Breast epithelium (tissue), 4 donors: Measurements from ENCODE around the gene CCDC92B. TPM values are rescaled to one million over a fixed set of nuclear protein-coding genes. Genes with fewer than 3 reads are reported as not detected.

Experiments
- DNase-seq, 2 donors: peaks; one replicate each; pipeline ENCODE4 v3.0.0-alpha.2; 2019; ENCODE audit warnings: low spot score in 2 of 2
- H3K27ac ChIP-seq, 2 donors: fragments of 200-600 bp; sonication (generic) in 1 of 2; one replicate each; pipeline ENCODE4 v1.5.1; 2016 to 2019; ENCODE audit warnings: mild to moderate bottlenecking in 1 of 2
- H3K27me3 ChIP-seq, 2 donors: fragments of 200-600 bp; sonication (generic) in 1 of 2; one replicate each; pipeline versions ENCODE4 v1.5.1 to v1.6.0; 2017 to 2019; ENCODE audit warnings: control low read depth in 1 of 2, mild to moderate bottlenecking in 1 of 2
- H3K36me3 ChIP-seq: fragments of 200-600 bp; one replicate; pipeline ENCODE4 v1.5.1; 2019
- H3K4me1 ChIP-seq, 2 donors: fragments of 200-600 bp; sonication (generic); one replicate each; pipeline ENCODE4 v1.5.1; 2016 to 2019; ENCODE audit warnings: control low read depth in 1 of 2
- H3K4me3 ChIP-seq, 3 donors: fragments of 200-600 bp; sonication (generic); 1 replicate in 2 of 3; 2 replicates in 1 of 3; pipeline ENCODE4 v1.5.1; 2016 to 2019; ENCODE audit warnings: mild to moderate bottlenecking in 3 of 3, moderate library complexity in 2 of 3
- H3K9me3 ChIP-seq, 2 donors: fragments of 200-600 bp; sonication (generic) in 1 of 2; one replicate each; pipeline ENCODE4 v1.5.1; 2016 to 2019; ENCODE audit warnings: control low read depth in 1 of 2
- CTCF ChIP-seq, 3 donors: fragments of 450-650 bp; IDR thresholded peaks; one replicate each; pipeline ENCODE4 v1.5.1; 2016 to 2017; ENCODE audit warnings: antibody characterized with exemption in 3 of 3, mild to moderate bottlenecking in 3 of 3, moderate library complexity in 3 of 3
- POLR2A ChIP-seq: fragments of 450-650 bp; IDR thresholded peaks from one replicate; pipeline ENCODE4 v1.6.1; 2016; ENCODE audit warnings: antibody characterized with exemption, mild to moderate bottlenecking, moderate library complexity
- POLR2AphosphoS5 ChIP-seq, 3 donors: sonication (generic); formaldehyde crosslinking; IDR thresholded peaks; one replicate each; pipeline ENCODE4 v1.6.1; 2017; ENCODE audit warnings: antibody characterized with exemption in 3 of 3
- intact Hi-C: fragments of 100-400 bp; cut with DNase I; formaldehyde crosslinking; loops from one replicate; pipeline ENCODE4 v1.15.1; 2023; ENCODE audit warnings: low total_unique reads
- total RNA-seq, 3 donors: library from RNA; depleted of rRNA; stranded (reverse); fragments of >200 nt; gene quantifications; one replicate each; pipeline ENCODE4 v1.1.0, GENCODE V29; 2016

CCDC92B gene
- total RNA-seq, 3 donors from 2014 or later: 0.33 TPM; not detected in 2

- Histone ChIP-seq H3K4me1 (no peaks in the 10 kb centered on the region), H3K4me3 (no peak overlapping the region), H3K27ac (no peak overlapping the region), H3K36me3 (no peaks in the 10 kb centered on the region), H3K9me3 (peaks cover 0 to 3% of the 10 kb centered on the region in 2 donors), H3K27me3 (peaks cover 0 to 43% of the 10 kb centered on the region in 2 donors)
- no peak for DNase-seq
- intact Hi-C loops: no loop called here
- TF ChIP-seq POLR2A (no peak), CTCF (IDR thresholded peaks at IDR 0.05) (no peak), POLR2AphosphoS5 (IDR thresholded peaks at IDR 0.05) (no peak)
Measured at GRCh38 chr17:2778489-2778888, 29.0 kb upstream of the CCDC92B start.

DNA sequence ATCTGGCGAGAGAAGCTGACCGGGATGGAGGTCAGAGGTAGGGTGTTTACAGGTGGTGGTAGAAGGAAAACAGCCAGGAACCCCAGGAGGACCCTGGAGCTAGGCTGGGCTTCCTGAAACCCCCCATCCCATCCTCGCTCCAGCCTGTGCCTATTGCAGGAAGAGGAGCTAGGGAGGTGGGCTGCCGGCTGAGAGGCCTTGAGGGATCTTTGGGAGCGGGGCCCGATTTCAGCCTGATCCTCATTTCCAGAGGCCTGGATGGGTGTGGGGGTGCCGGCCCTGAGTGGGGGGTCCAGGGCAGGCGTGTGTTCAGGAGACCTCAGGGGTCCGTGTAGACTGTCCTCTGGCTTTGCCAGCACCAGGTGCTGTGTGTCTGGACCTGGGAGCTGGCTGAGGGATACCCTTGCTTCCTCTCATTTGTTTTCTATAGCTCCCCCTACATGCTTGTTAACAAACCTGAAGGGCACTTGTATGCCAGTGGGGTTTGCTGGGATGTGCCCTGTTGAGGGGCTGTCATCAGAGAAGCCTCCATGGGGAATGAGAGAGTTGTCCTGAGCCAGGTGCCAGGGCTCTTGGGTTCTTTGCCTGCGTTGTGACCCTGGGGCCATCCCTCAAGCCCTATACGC is 27.9 kb upstream of the CCDC92B start:
- H3K27me3 ChIP-seq: peaks cover 0 to 47% of the 10 kb centered on the region in 2 donors
- H3K4me1 ChIP-seq: no peaks in the 10 kb centered on the region
- peak overlapping the region in 2 of 3 donors; percentile 34 to 55 for H3K4me3 ChIP-seq
- TF ChIP-seq POLR2AphosphoS5 (IDR thresholded peaks at IDR 0.05) (no peak), CTCF (IDR thresholded peaks at IDR 0.05) (no peak), POLR2A (no peak)
- H3K36me3 ChIP-seq: no peaks in the 10 kb centered on the region
- H3K27ac ChIP-seq: no peak overlapping the region
- intact Hi-C loops: no loop called here
- no peak for DNase-seq
- H3K9me3 ChIP-seq: no peaks in the 10 kb centered on the region

DNA sequence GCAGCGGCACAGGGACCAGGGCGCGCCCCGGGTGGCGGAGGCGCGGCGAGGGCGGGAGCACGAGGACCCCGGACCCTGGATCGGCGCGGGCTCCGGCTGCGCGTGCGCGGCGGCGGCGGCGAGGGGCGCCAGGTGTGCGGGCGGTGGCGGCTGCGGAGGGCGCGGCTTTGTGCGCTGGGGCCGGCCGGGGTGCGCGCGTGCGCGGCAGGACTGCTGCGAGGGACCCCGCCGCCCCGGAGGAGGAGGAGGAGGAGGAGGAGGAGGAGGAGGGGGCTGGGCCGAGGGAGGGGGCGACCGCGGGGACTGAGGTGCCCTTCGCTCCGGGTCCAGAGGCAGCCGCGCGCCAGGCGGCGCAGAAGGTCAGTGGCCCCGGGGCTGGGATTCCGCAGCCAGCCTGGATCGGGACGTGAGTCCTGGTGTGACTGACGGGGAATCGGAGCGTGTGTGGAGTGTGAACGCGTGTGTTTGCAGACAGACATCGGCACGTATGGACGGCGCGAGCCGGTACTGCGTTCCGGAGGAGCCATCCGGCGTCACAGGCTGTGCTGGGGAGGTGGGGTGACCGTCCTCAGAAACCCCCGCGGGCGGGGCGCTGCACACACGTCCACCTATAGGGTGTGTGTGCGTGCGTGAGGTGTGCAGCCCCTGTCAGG is 27.3 kb upstream of the CCDC92B start:
- no peaks in the 10 kb centered on the region for H3K36me3 ChIP-seq
- H3K4me1 ChIP-seq: no peaks in the 10 kb centered on the region
- H3K27ac ChIP-seq: no peak overlapping the region
- peak overlapping the region in 2 of 3 donors; percentile 34 to 55 for H3K4me3 ChIP-seq
- intact Hi-C loops: no loop called here
- DNase-seq: no peak
- TF ChIP-seq CTCF (IDR thresholded peaks at IDR 0.05): no peak
- TF ChIP-seq POLR2A: no peak
- TF ChIP-seq POLR2AphosphoS5 (IDR thresholded peaks at IDR 0.05): no peak
- H3K27me3 ChIP-seq: peaks cover 0 to 47% of the 10 kb centered on the region in 2 donors
- no peaks in the 10 kb centered on the region for H3K9me3 ChIP-seq

DNA sequence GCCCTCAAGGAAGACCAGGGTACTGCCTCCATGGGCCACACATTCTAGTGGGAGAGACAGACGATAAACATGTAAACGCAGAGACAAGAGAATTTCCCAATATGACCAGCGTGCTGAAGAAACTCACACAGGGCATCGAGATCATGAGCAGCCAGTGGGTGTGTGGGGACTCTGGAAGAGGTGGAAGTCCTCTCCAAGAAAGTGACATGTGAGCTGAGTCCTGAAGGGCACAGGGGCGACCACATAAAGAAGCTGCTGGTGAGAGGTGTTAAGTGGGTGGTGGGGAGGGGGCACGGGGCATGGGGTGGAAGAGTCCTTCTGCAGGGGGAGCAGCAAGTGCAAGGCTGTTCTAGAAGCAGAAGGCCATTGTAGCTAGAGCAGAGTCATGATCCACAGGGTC is 25.8 kb upstream of the CCDC92B start:
- TF ChIP-seq POLR2AphosphoS5 (IDR thresholded peaks at IDR 0.05) (no peak), POLR2A (no peak), CTCF (IDR thresholded peaks at IDR 0.05) (no peak)
- H3K4me1 ChIP-seq: no peaks in the 10 kb centered on the region
- intact Hi-C loops: no loop called here
- H3K4me3 ChIP-seq: no peak overlapping the region
- H3K36me3 ChIP-seq: no peaks in the 10 kb centered on the region
- no peaks in the 10 kb centered on the region for H3K9me3 ChIP-seq
- DNase-seq: no peak
- H3K27me3 ChIP-seq: peaks cover 0 to 47% of the 10 kb centered on the region in 2 donors
- H3K27ac ChIP-seq: no peak overlapping the region

DNA sequence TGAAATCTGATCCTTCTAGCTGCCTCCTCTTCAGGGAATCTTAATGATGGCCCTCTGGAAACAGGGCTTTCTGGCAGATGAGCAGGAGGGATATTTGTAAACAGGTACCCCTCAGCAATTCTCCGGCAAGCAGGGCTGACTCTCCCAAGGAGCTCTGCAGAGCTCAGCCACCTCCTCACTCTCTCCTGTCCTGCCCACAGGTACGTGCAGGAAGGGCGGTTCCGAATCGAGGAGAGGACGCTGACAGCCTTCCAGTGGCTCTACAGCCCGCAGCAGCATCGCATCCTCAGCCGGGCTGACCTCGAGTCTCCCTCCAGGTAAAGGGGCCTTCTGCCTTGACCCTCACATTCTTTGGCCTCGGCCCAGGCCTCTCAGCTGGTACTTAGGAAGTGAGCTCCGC is 20.7 kb upstream of the CCDC92B start:
- Histone ChIP-seq H3K36me3 (no peaks in the 10 kb centered on the region), H3K4me3 (no peak overlapping the region), H3K9me3 (no peaks in the 10 kb centered on the region), H3K27ac (no peak overlapping the region), H3K4me1 (no peaks in the 10 kb centered on the region), H3K27me3 (peaks cover 0 to 17% of the 10 kb centered on the region in 2 donors)
- DNase-seq: no peak
- intact Hi-C loops: no loop called here
- TF ChIP-seq CTCF (IDR thresholded peaks at IDR 0.05): no peak
- TF ChIP-seq POLR2AphosphoS5 (IDR thresholded peaks at IDR 0.05): no peak
- TF ChIP-seq POLR2A: no peak
